Measurements from ENCODE around the gene PSMG3. TPM values are rescaled to one million over a fixed set of nuclear protein-coding genes. Genes with fewer than 3 reads are reported as not detected.

Gene PSMG3
- total and polyA plus RNA-seq, 2 experiments from 2014 or later: 28.3 to 84.8 TPM

GRCh38 chr7:1576521-1577253 lies 6.9 kb upstream of the PSMG3 start:
- Mint-ChIP-seq H3K9me3 (peaks cover 20% of the 10 kb centered on the region), H3K27ac (peak overlapping the region; percentile 95), H3K4me3 (no peak overlapping the region; the same call in 2 of the 3 replicates), H3K27me3 (ENCODE audit: insufficient read depth, low read depth, poor library complexity) (peaks cover 21% of the 10 kb centered on the region), H3K4me1 (peaks cover 41% of the 10 kb centered on the region), H3K36me3 (ENCODE audit: low read depth) (peaks cover 36% of the 10 kb centered on the region)
- ATAC-seq: peak; percentile 75
- Histone ChIP-seq H3K36me3 (ENCODE audit: insufficient read depth) (no peaks in the 10 kb centered on the region), H3K9me2 (ENCODE audit: insufficient read depth) (peaks cover 6% of the 10 kb centered on the region; the same call in 1 of the 2 replicates), H4K20me1 (replicated peaks; ENCODE audit: insufficient read depth) (no peaks in the 10 kb centered on the region), H3K4me1 (ENCODE audit: insufficient read depth) (peaks cover 17% of the 10 kb centered on the region), H3K27ac (ENCODE audit: low read depth) (peak overlapping the region; percentile 74), H3K4me3 (no peak overlapping the region), H3K4me2 (no peak overlapping the region), H3F3A (replicated peaks; ENCODE audit: low read depth) (peaks cover 5% of the 10 kb centered on the region; the same call in 1 of the 2 replicates), H3K79me2 (replicated peaks; ENCODE audit: insufficient read depth) (no peaks in the 10 kb centered on the region), H2AFZ (no peak overlapping the region), H3K27me3 (ENCODE audit: insufficient read depth) (no peaks in the 10 kb centered on the region)
- peak; percentile 96 for DNase-seq (ENCODE audit: low spot score)
- TF ChIP-seq EZH2 (IDR thresholded peaks at IDR 0.05; ENCODE audit: low read depth, unreplicated experiment) (no peak), ZNF462 (CRISPR knock-in tag; IDR thresholded peaks at IDR 0.05) (no peak), EZH2phosphoT487 (IDR thresholded peaks at IDR 0.05; ENCODE audit: unreplicated experiment) (no peak), POLR2AphosphoS5 (IDR thresholded peaks at IDR 0.05; ENCODE audit: low read depth) (0 out of 2 replicates have a peak, but pooled peaks have one; percentile 22), CTCF (conservative IDR thresholded peaks at IDR 0.05; ENCODE audit: low read depth in 2 of 2) (no peak), REST (IDR thresholded peaks at IDR 0.05; ENCODE audit: unreplicated experiment) (no peak), ZNF331 (CRISPR knock-in tag; IDR thresholded peaks at IDR 0.05; ENCODE audit: low read depth) (no peak), ZNF114 (CRISPR knock-in tag; IDR thresholded peaks at IDR 0.05) (peak; percentile 79), STAT1 (IDR thresholded peaks at IDR 0.05; ENCODE audit: unreplicated experiment) (no peak), NANOG (IDR thresholded peaks at IDR 0.05; ENCODE audit: borderline replicate concordance) (peak; percentile 54; the same call in 1 of the 2 replicates), CREB1 (CRISPR knock-in tag; IDR thresholded peaks at IDR 0.05; ENCODE audit: low read depth) (no peak; the same call in 1 of the 2 replicates), JUNB (IDR thresholded peaks at IDR 0.05; ENCODE audit: unreplicated experiment) (no peak)
- TF ChIP-seq, protein P1, sequence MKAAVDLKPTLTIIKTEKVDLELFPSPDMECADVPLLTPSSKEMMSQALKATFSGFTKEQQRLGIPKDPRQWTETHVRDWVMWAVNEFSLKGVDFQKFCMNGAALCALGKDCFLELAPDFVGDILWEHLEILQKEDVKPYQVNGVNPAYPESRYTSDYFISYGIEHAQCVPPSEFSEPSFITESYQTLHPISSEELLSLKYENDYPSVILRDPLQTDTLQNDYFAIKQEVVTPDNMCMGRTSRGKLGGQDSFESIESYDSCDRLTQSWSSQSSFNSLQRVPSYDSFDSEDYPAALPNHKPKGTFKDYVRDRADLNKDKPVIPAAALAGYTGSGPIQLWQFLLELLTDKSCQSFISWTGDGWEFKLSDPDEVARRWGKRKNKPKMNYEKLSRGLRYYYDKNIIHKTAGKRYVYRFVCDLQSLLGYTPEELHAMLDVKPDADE (IDR thresholded peaks at IDR 0.05): no peak
